KOPT-K1 (cell line): ENCODE data around the gene GLCCI1.
"Not testable (repeated sequence)": the region's sequence is repeated elsewhere in the genome, so short reads cannot be mapped to it uniquely, and the experiment has no call there.

Experiments
- H3K27ac ChIP-seq: fragments of 200-600 bp; sonication (generic); 2 replicates; pipeline ENCODE4 v1.5.1; 2016; ENCODE audit warnings: antibody characterized with exemption, mild to moderate bottlenecking, low read depth, low read length; ENCODE audit not compliant: poor library complexity, severe bottlenecking
- H3K36me3 ChIP-seq: fragments of 200-600 bp; sonication (generic); 2 replicates; pipeline ENCODE4 v1.5.1; 2017; ENCODE audit warnings: antibody characterized with exemption, mild to moderate bottlenecking, low read length, moderate library complexity; ENCODE audit not compliant: insufficient read depth
- H3K9me3 ChIP-seq: fragments of 200-600 bp; sonication (generic); 2 replicates; pipeline ENCODE4 v1.5.1; 2017; ENCODE audit warnings: antibody characterized with exemption, low read length, mild to moderate bottlenecking; ENCODE audit not compliant: insufficient read depth, poor library complexity, severe bottlenecking

GLCCI1 gene

GRCh38 chr7:7992506-7992905 lies 23.9 kb downstream of the GLCCI1 start:
- H3K36me3 ChIP-seq, result no peaks in the 10 kb centered on the region
- peaks cover 16% of the 10 kb centered on the region for H3K9me3 ChIP-seq
- no peak overlapping the region for H3K27ac ChIP-seq

DNA sequence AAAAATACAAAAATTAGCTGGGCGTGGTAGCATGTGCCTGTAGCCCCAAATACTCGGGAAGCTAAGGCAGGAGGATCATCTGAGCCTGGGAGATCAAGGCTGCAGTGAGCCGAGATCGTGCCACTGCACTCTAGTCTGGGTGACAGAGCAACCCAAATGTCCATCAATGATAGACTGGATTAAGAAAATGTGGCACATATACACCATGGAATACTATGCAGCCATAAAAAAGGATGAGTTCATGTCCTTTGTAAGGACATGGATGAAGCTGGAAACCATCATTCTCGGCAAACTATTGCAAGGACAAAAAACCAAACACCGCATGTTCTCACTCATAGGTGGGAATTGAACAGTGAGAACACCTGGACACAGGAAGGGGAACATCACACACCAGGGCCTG lies 26.8 kb downstream of the GLCCI1 start:
- H3K36me3 ChIP-seq, H3K27ac ChIP-seq: not testable (repeated sequence)
- H3K9me3 ChIP-seq, result peaks cover 29% of the 10 kb centered on the region

GRCh38 chr7:7996568-7996967 lies 28.0 kb downstream of the GLCCI1 start:
- Histone ChIP-seq H3K27ac (no peak overlapping the region), H3K36me3 (no peaks in the 10 kb centered on the region), H3K9me3 (peaks cover 41% of the 10 kb centered on the region)

- Histone ChIP-seq H3K27ac (no peak overlapping the region), H3K9me3 (peaks cover 27% of the 10 kb centered on the region), H3K36me3 (no peaks in the 10 kb centered on the region)
Measured at GRCh38 chr7:8000315-8000941, 31.8 kb downstream of the GLCCI1 start.

- peaks cover 27% of the 10 kb centered on the region for H3K9me3 ChIP-seq
- H3K27ac ChIP-seq, result no peak overlapping the region
- peaks cover 13% of the 10 kb centered on the region for H3K36me3 ChIP-seq
Measured at GRCh38 chr7:8003077-8003476, 34.5 kb downstream of the GLCCI1 start.

DNA sequence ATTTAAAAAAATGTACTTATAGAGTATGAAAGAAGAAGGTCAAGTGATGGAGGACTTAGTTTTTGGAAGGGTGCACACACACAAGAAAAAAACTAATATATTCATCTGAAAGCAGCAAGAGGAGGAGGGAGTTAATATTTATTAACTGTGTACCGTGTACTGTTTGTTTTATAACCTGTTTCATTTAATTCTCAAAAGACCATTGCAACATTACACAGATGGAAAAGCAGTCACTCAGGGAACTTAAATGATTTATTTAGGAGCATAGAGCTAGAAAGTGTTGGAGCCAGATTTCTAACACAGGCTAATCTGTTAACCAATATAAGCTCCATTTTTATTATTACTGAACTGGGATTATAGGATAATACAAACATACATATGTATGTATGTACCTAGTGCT lies 36.7 kb downstream of the GLCCI1 start:
- H3K9me3 ChIP-seq, result peaks cover 15% of the 10 kb centered on the region
- H3K27ac ChIP-seq, result no peak overlapping the region
- H3K36me3 ChIP-seq, result peaks cover 13% of the 10 kb centered on the region

- H3K36me3 ChIP-seq, result no peaks in the 10 kb centered on the region
- H3K9me3 ChIP-seq, result peaks cover 6% of the 10 kb centered on the region
- no peak overlapping the region for H3K27ac ChIP-seq
Measured at GRCh38 chr7:8014399-8014798, 45.8 kb downstream of the GLCCI1 start.

GRCh38 chr7:8015100-8015745 lies 46.6 kb downstream of the GLCCI1 start:
- peaks cover 6% of the 10 kb centered on the region for H3K9me3 ChIP-seq
- peak overlapping the region; percentile 47 for H3K27ac ChIP-seq
- H3K36me3 ChIP-seq, result no peaks in the 10 kb centered on the region

GRCh38 chr7:8015746-8016120 lies 47.1 kb downstream of the GLCCI1 start:
- H3K9me3 ChIP-seq, result peaks cover 6% of the 10 kb centered on the region
- H3K36me3 ChIP-seq, result no peaks in the 10 kb centered on the region
- peak overlapping the region; percentile 47 for H3K27ac ChIP-seq

GRCh38 chr7:8017423-8017822 lies 48.8 kb downstream of the GLCCI1 start:
- Histone ChIP-seq H3K9me3 (peaks cover 6% of the 10 kb centered on the region), H3K36me3 (no peaks in the 10 kb centered on the region), H3K27ac (no peak overlapping the region)

- Histone ChIP-seq H3K9me3 (peaks cover 8% of the 10 kb centered on the region), H3K36me3 (peaks cover 6% of the 10 kb centered on the region; the same call in 1 of the 2 replicates), H3K27ac (no peak overlapping the region)
Measured at GRCh38 chr7:8018961-8019360, 50.4 kb downstream of the GLCCI1 start.

DNA sequence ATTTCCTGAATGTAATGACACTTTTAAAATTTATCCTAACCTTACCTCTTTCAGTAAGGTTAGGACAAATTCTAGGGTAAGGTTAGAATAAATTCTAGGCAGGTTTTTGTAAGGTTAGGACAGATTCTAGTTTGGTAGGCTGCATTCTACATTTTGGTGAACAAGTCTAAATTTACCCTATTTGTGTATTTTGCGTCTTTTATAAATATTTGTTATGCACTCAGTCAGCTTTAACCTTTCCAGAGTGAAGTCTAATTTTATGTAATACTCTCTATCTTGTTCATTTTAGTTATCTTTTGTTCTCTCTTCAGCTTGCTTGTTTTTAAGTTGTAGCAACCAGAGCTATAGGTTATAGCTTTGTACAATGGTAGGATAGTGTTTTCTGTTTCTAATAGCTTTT lies 54.0 kb downstream of the GLCCI1 start:
- Histone ChIP-seq H3K36me3 (peaks cover 38% of the 10 kb centered on the region), H3K9me3 (peaks cover 38% of the 10 kb centered on the region)

GRCh38 chr7:8035192-8035591 lies 66.6 kb downstream of the GLCCI1 start:
- Histone ChIP-seq H3K27ac (no peak overlapping the region), H3K9me3 (peaks cover 5% of the 10 kb centered on the region), H3K36me3 (0 out of 2 replicates have a peak, but pooled peaks cover 4% of the 10 kb centered on the region)

More for the DNA sequence above, 54.0 kb downstream of the GLCCI1 start:
- no peak overlapping the region for H3K27ac ChIP-seq

DNA sequence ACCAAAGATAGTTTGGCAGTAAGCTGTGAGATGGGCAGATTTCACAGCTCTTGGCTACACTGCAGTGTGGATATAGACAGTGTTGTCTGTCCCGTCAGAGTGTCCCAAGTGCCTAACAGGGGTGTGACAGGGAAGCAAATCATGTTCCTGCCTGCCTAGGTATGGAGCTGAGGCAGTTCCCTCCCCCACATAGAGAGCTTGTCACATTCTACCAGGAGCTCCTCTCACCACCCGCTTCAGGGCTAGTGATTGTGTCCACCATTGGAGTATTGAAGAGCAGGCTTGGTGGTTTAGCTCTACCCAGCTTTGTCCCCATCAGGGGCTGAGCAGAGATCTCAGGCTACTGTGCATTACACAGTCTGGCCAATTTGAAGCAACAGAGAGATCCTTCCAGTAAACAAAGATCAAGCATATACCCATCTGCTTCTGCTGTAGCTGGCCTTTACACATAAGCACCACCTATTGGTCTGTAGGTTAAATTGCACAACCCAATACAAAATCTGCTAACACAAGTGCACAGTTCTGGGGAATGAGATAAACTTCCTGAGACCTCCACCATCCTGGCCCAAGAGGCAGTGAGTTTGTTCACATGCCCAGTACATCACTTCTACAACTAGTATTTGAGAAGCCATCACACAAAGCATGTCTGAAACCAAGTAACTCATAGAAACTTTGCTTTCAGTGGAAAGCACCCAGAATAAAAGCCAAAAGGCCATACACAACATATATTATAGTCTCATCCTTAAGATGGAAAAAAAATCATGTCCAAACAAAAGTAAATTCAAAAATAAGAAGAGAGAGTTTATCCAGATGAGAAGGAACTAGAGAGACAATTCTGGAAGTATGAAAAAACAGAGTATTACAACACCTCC lies 67.3 kb downstream of the GLCCI1 start:
- H3K36me3 ChIP-seq, result 0 out of 2 replicates have a peak, but pooled peaks cover 4% of the 10 kb centered on the region
- no peak overlapping the region for H3K27ac ChIP-seq
- H3K9me3 ChIP-seq, result peaks cover 5% of the 10 kb centered on the region

DNA sequence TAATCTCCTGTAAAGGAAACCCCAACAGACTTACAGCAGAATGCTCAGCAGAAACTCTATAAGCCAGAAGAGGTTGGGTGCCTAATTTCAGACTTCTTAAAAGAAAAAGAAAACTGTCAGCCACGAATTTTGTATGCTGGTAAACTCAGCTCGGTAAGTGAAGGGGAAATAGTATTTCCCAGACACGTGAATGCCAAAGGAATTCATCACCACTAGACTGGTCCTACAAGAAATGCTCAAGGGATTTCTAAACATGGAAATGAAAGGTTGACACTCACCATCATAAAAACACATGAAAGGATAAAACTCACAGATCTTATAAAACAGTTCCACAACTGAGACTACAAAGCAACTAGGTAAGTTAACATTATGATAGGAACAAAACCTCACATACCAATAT lies 68.6 kb downstream of the GLCCI1 start:
- Histone ChIP-seq H3K36me3 (peaks cover 4% of the 10 kb centered on the region; the same call in 1 of the 2 replicates), H3K9me3 (peaks cover 5% of the 10 kb centered on the region), H3K27ac (no peak overlapping the region)
